IMR-90 (cell line): Measurements from ENCODE around the gene SORL1. TPM values are rescaled to one million over a fixed set of nuclear protein-coding genes. Genes with fewer than 3 reads are reported as not detected.

Experiments
- ATAC-seq: fragments of 200-7000 bp; cut with Tn5 transposase; 2 replicates; pipeline ENCODE4 v1.9.1; 2020; ENCODE audit warnings: low read depth, mild to moderate bottlenecking, moderate library complexity
- BruUV-seq: library from RNA; stranded (reverse); fragments of 400-500 nt; replicated peaks from 2 replicates; lab custom pipeline; 2021; lab: Mats Ljungman, UMichigan
- CTCF ChIA-PET: fragments of 300-600 bp; formaldehyde crosslinking; extraction: SDS; loops from one replicate; lab custom pipeline; 2021; ENCODE audit warnings: antibody characterized with exemption; lab: Yijun Ruan, JAX
- POLR2A ChIA-PET: fragments of 300-600 bp; sonication (Branson Sonifier 250); formaldehyde crosslinking; loops from one replicate; lab custom pipeline; 2022; ENCODE audit warnings: antibody characterized with exemption; ENCODE audit not compliant: unreplicated experiment; lab: Charles Lee
- DNase-seq: peaks from one replicate; pipeline ENCODE4 v3.0.0; 2013
- H2AFZ ChIP-seq: replicated peaks from 2 replicates; pipeline ENCODE3; 2013; ENCODE audit warnings: low read length, mild to moderate bottlenecking; ENCODE audit not compliant: poor library complexity
- H2AK5ac ChIP-seq: 2 replicates; pipeline ENCODE4 v1.6.1; 2013; ENCODE audit warnings: low read depth, low read length, inconsistent platforms
- H2AK9ac ChIP-seq: replicated peaks from 2 replicates; pipeline ENCODE3; 2013; ENCODE audit warnings: mild to moderate bottlenecking, low read depth, low read length, moderate library complexity; ENCODE audit not compliant: poor library complexity
- H2BK120ac ChIP-seq: 2 replicates; pipeline ENCODE4 v1.6.1; 2013; ENCODE audit warnings: low read depth, low read length, inconsistent platforms
- H2BK15ac ChIP-seq: 3 replicates; pipeline ENCODE4 v1.6.1; 2013; ENCODE audit warnings: low read depth, low read length, inconsistent platforms
- H2BK20ac ChIP-seq: 2 replicates; pipeline ENCODE4 v1.6.1; 2013; ENCODE audit warnings: low read depth, mild to moderate bottlenecking, inconsistent platforms, low read length, moderate library complexity
- H2BK5ac ChIP-seq: 2 replicates; pipeline ENCODE4 v1.6.1; 2013; ENCODE audit warnings: mild to moderate bottlenecking, low read depth, low read length, inconsistent platforms; ENCODE audit not compliant: poor library complexity, severe bottlenecking
- H3K14ac ChIP-seq: replicated peaks from 2 replicates; pipeline ENCODE4 v1.6.1; 2013; ENCODE audit warnings: low read depth, low read length, inconsistent platforms
- H3K18ac ChIP-seq: 2 replicates; pipeline ENCODE4 v1.6.1; 2013; ENCODE audit warnings: low read depth, low read length, control low read depth
- H3K23ac ChIP-seq: 2 replicates; pipeline ENCODE4 v1.6.1; 2013; ENCODE audit warnings: low read depth, low read length, inconsistent platforms
- H3K27ac ChIP-seq: 2 replicates; pipeline ENCODE4 v1.5.1; 2013; ENCODE audit warnings: mild to moderate bottlenecking, control low read depth, low read length; ENCODE audit not compliant: insufficient read depth
- H3K27me3 ChIP-seq: 2 replicates; pipeline ENCODE4 v1.6.1; 2013; ENCODE audit warnings: low read length; ENCODE audit not compliant: control insufficient read depth, insufficient read depth
- H3K36me3 ChIP-seq: 2 replicates; pipeline ENCODE4 v1.6.1; 2013; ENCODE audit warnings: low read length, mixed read lengths; ENCODE audit not compliant: control insufficient read depth, insufficient read depth
- H3K4ac ChIP-seq: 2 replicates; pipeline ENCODE4 v1.6.1; 2013; ENCODE audit warnings: low read depth, low read length, inconsistent platforms
- H3K4me1 ChIP-seq: 2 replicates; pipeline ENCODE4 v1.6.1; 2013; ENCODE audit warnings: low read length, mixed read lengths; ENCODE audit not compliant: control insufficient read depth, insufficient read depth
- H3K4me2 ChIP-seq: 2 replicates; pipeline ENCODE4 v1.6.1; 2013; ENCODE audit warnings: low read depth, mild to moderate bottlenecking, control low read depth, low read length, moderate library complexity
- H3K4me3 ChIP-seq: 2 replicates; pipeline ENCODE4 v1.5.1; 2013; ENCODE audit warnings: low read depth, mild to moderate bottlenecking, control low read depth, low read length, moderate library complexity; ENCODE audit not compliant: insufficient read depth
- H3K56ac ChIP-seq: 2 replicates; pipeline ENCODE4 v1.6.1; 2013; ENCODE audit warnings: low read length, inconsistent platforms; ENCODE audit not compliant: insufficient read depth; ENCODE audit errors: extremely low read depth
- H3K79me1 ChIP-seq, 2 experiments: 2 replicates each; pipeline ENCODE4 v1.6.1; 2013; ENCODE audit warnings: low read length in 2 of 2, inconsistent platforms in 1 of 2, low read depth in 1 of 2
- H3K9ac ChIP-seq: 2 replicates; pipeline ENCODE4 v1.6.1; 2013; ENCODE audit warnings: low read depth, low read length, control low read depth
- H3K9me1 ChIP-seq: 2 replicates; pipeline ENCODE4 v1.6.1; 2013; ENCODE audit warnings: low read length, inconsistent platforms; ENCODE audit not compliant: insufficient read depth
- H3K9me3 ChIP-seq: 2 replicates; pipeline ENCODE4 v1.6.1; 2013; ENCODE audit warnings: low read length; ENCODE audit not compliant: control insufficient read depth, insufficient read depth
- H4K20me1 ChIP-seq: 2 replicates; pipeline ENCODE4 v1.6.1; 2013; ENCODE audit warnings: low read length, inconsistent platforms; ENCODE audit not compliant: insufficient read depth
- H4K5ac ChIP-seq: 2 replicates; pipeline ENCODE4 v1.6.1; 2013; ENCODE audit warnings: mild to moderate bottlenecking, low read depth, low read length, control low read depth
- H4K8ac ChIP-seq, 2 experiments: 2 replicates each; pipeline ENCODE4 v1.6.1; 2013; ENCODE audit warnings: low read depth in 2 of 2, low read length in 2 of 2, control low read depth in 1 of 2, inconsistent platforms in 1 of 2
- H4K91ac ChIP-seq: 2 replicates; pipeline ENCODE4 v1.6.1; 2013; ENCODE audit warnings: low read depth, low read length, inconsistent platforms; ENCODE audit not compliant: insufficient read depth
- BHLHE40 ChIP-seq: fragments of 150-350 bp; IDR thresholded peaks from 2 replicates; pipeline ENCODE4 v1.6.1; 2016; ENCODE audit warnings: mild to moderate bottlenecking, low read depth, low read length
- CEBPB ChIP-seq: IDR thresholded peaks from 2 replicates; pipeline ENCODE4 v1.6.1; 2012; ENCODE audit warnings: low read depth, low read length, improper control_type of control experiment
- CHD1 ChIP-seq: IDR thresholded peaks from 2 replicates; pipeline ENCODE4 v1.6.1; 2012; ENCODE audit warnings: low read depth, low read length, improper control_type of control experiment
- FOS ChIP-seq: fragments of 150-350 bp; IDR thresholded peaks from 2 replicates; pipeline ENCODE4 v1.6.1; 2016; ENCODE audit warnings: low read depth, low read length
- MAFK ChIP-seq: IDR thresholded peaks from 2 replicates; pipeline ENCODE4 v1.6.1; 2012; ENCODE audit warnings: low read depth, low read length, improper control_type of control experiment
- MAZ ChIP-seq: IDR thresholded peaks from 2 replicates; pipeline ENCODE4 v1.6.1; 2012; ENCODE audit warnings: low read depth, mild to moderate bottlenecking, low read length, improper control_type of control experiment, moderate library complexity, borderline replicate concordance
- MXI1 ChIP-seq: IDR thresholded peaks from 2 replicates; pipeline ENCODE4 v1.6.1; 2012; ENCODE audit warnings: low read depth, mild to moderate bottlenecking, low read length, moderate library complexity, borderline replicate concordance
- NFE2L2 ChIP-seq: fragments of 150-350 bp; IDR thresholded peaks from 2 replicates; pipeline ENCODE4 v1.6.1; 2016; ENCODE audit warnings: low read depth, mild to moderate bottlenecking, low read length
- POLR2A ChIP-seq: IDR thresholded peaks from 2 replicates; pipeline ENCODE4 v1.6.1; 2012; ENCODE audit warnings: mild to moderate bottlenecking, low read depth, low read length
- RAD21 ChIP-seq: IDR thresholded peaks from 2 replicates; pipeline ENCODE4 v1.6.1; 2012; ENCODE audit warnings: low read length, improper control_type of control experiment
- RCOR1 ChIP-seq: IDR thresholded peaks from 2 replicates; pipeline ENCODE4 v1.6.1; 2012; ENCODE audit warnings: mild to moderate bottlenecking, low read length, improper control_type of control experiment; ENCODE audit not compliant: insufficient replicate concordance
- RFX5 ChIP-seq: IDR thresholded peaks from 2 replicates; pipeline ENCODE4 v1.8.0; 2012; ENCODE audit warnings: low read depth, mild to moderate bottlenecking, low read length, moderate library complexity
- SMC3 ChIP-seq: fragments of 150-350 bp; IDR thresholded peaks from 2 replicates; pipeline ENCODE4 v1.6.1; 2016; ENCODE audit warnings: low read depth, mild to moderate bottlenecking, antibody characterized with exemption, low read length, moderate library complexity
- WGBS, 2 experiments: methylation state at CpG; one replicate each; pipeline versions ENCODE4 v1.1.5 to v1.1.7; 2013; ENCODE audit warnings: missing lambda C conversion rate in 2 of 2; ENCODE audit not compliant: insufficient read length in 1 of 2; ENCODE audit errors: extremely low coverage in 2 of 2; 5-methylcytosine and 5-hydroxymethylcytosine counted together
- dilution Hi-C: fragments of 300-500 bp; cut with HindIII; formaldehyde crosslinking; loops from one replicate; pipeline ENCODE4 v1.14.3; 2018; ENCODE audit warnings: low sequenced_read_pairs; ENCODE audit not compliant: unreplicated experiment
- in situ Hi-C: fragments of 300-500 bp; cut with MboI; formaldehyde crosslinking; loops from 3 replicates; pipeline ENCODE4 v1.14.3; 2019; ENCODE audit warnings: low sequenced_read_pairs, inconsistent platforms, mixed read lengths
- intact Hi-C: fragments of 100-400 bp; cut with micrococcal nuclease; formaldehyde crosslinking; loops from 2 replicates; pipeline ENCODE4 v1.10.0; 2022
- polyA plus RNA-seq, 3 experiments: library from polyadenylated mRNA; depleted of rRNA; stranded (reverse); fragments of >200 nt; gene quantifications; 2 replicates each; pipeline ENCODE4 v1.2.3, GENCODE V29; 2012; ENCODE audit warnings: low replicate concordance in 1 of 3
- total RNA-seq: library from RNA; depleted of rRNA; stranded (reverse); fragments of >200 nt; gene quantifications from 2 replicates; pipeline ENCODE4 v1.2.3, GENCODE V29; 2012
- TF ChIP-seq, protein P1 (sequence below): fragments of 150-350 bp; IDR thresholded peaks from 2 replicates; pipeline ENCODE4 v1.6.1; 2017; ENCODE audit warnings: mild to moderate bottlenecking, antibody characterized with exemption, low read length, low read depth
- TF ChIP-seq, protein P2 (sequence below): fragments of 150-350 bp; IDR thresholded peaks from 2 replicates; pipeline ENCODE4 v1.6.1; 2016; ENCODE audit warnings: low read depth, mild to moderate bottlenecking, low read length, moderate library complexity, borderline replicate concordance
- TF ChIP-seq, protein P3 (sequence below): conservative IDR thresholded peaks from 2 replicates; pipeline ENCODE4 v1.5.1; 2012; ENCODE audit warnings: mild to moderate bottlenecking, low read depth, low read length, improper control_type of control experiment

The SORL1 gene
- total and polyA plus RNA-seq, 2 of the 4 experiments (the other 2 are of a cell fraction) = 1.0 to 2.0 TPM

DNA sequence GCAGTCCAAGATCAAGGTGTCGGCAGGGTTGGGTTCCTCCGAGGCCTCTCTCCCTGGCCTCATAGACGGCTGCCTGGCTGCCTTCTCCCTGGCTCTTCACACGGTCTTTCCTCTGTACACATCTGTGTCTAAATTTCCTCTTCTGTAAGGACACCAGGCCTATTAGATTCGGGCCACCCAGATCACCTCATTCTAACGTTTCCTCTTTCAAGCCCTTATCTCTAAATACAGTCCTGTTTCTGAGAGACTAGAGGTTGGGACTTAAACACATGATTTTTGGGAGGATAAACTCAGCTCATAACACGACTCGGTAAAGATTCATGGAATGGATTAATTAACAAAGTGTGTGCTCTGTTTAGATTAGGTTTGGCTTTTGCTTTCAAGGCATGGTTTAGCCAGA is 136.6 kb downstream of the SORL1 start:
- ChIA-PET CTCF (no interaction called here), POLR2A (no interaction called here)
- no peak overlapping the region for H3K27ac ChIP-seq
- ATAC-seq = no peak
- H3K18ac ChIP-seq = no peak overlapping the region
- WGBS, 2 experiments = 74% methylated on average over 4 of the region's 8 CpGs; no CpG with 5 or more reads in 1 of the 2 experiments
- H4K8ac ChIP-seq = no peak overlapping the region
- intact Hi-C loops = no loop called here
- H2BK20ac ChIP-seq = no peak overlapping the region
- peaks cover 4% of the 10 kb centered on the region for H3K9me1 ChIP-seq
- no peak overlapping the region for H2AK5ac ChIP-seq
- BruUV-seq = no TSS peak
- no peaks in the 10 kb centered on the region for H4K20me1 ChIP-seq
- no peak overlapping the region for H2BK15ac ChIP-seq
- no peak overlapping the region for H3K9ac ChIP-seq
- TF ChIP-seq NFE2L2 (no peak), BHLHE40 (no peak), MAFK (no peak), CHD1 (no peak), MAZ (no peak), SMC3 (no peak), RFX5 (no peak), MXI1 (no peak), POLR2A (no peak), FOS (no peak), CEBPB (no peak), RCOR1 (no peak), RAD21 (no peak)
- TF ChIP-seq, protein P1, sequence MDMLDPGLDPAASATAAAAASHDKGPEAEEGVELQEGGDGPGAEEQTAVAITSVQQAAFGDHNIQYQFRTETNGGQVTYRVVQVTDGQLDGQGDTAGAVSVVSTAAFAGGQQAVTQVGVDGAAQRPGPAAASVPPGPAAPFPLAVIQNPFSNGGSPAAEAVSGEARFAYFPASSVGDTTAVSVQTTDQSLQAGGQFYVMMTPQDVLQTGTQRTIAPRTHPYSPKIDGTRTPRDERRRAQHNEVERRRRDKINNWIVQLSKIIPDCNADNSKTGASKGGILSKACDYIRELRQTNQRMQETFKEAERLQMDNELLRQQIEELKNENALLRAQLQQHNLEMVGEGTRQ = no peak
- TF ChIP-seq, protein P2, sequence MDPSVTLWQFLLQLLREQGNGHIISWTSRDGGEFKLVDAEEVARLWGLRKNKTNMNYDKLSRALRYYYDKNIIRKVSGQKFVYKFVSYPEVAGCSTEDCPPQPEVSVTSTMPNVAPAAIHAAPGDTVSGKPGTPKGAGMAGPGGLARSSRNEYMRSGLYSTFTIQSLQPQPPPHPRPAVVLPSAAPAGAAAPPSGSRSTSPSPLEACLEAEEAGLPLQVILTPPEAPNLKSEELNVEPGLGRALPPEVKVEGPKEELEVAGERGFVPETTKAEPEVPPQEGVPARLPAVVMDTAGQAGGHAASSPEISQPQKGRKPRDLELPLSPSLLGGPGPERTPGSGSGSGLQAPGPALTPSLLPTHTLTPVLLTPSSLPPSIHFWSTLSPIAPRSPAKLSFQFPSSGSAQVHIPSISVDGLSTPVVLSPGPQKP = no peak
- TF ChIP-seq, protein P3, sequence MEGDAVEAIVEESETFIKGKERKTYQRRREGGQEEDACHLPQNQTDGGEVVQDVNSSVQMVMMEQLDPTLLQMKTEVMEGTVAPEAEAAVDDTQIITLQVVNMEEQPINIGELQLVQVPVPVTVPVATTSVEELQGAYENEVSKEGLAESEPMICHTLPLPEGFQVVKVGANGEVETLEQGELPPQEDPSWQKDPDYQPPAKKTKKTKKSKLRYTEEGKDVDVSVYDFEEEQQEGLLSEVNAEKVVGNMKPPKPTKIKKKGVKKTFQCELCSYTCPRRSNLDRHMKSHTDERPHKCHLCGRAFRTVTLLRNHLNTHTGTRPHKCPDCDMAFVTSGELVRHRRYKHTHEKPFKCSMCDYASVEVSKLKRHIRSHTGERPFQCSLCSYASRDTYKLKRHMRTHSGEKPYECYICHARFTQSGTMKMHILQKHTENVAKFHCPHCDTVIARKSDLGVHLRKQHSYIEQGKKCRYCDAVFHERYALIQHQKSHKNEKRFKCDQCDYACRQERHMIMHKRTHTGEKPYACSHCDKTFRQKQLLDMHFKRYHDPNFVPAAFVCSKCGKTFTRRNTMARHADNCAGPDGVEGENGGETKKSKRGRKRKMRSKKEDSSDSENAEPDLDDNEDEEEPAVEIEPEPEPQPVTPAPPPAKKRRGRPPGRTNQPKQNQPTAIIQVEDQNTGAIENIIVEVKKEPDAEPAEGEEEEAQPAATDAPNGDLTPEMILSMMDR = no peak
- H3K27me3 ChIP-seq = no peaks in the 10 kb centered on the region
- H3K79me1 ChIP-seq = peaks cover 0 to 4% of the 10 kb centered on the region in 2 experiments; a peak in 1 of 4 replicates
- no peaks in the 10 kb centered on the region for H3K36me3 ChIP-seq
- no peak overlapping the region for H2AK9ac ChIP-seq
- H2BK5ac ChIP-seq = no peak overlapping the region
- H3K9me3 ChIP-seq = no peaks in the 10 kb centered on the region
- no peak overlapping the region for H3K4me3 ChIP-seq
- H2AFZ ChIP-seq = no peak overlapping the region
- H3K4me2 ChIP-seq = no peak overlapping the region
- no peak overlapping the region for H2BK120ac ChIP-seq
- H3K4me1 ChIP-seq = peaks cover 4% of the 10 kb centered on the region; the same call in 1 of the 2 replicates
- H3K14ac ChIP-seq = no peak overlapping the region
- no peak overlapping the region for H3K4ac ChIP-seq
- no peak overlapping the region for H3K56ac ChIP-seq
- H4K91ac ChIP-seq = no peak overlapping the region
- DNase-seq = no peak
- in situ Hi-C loops = no loop called here
- dilution Hi-C loops = no loop called here
- no peak overlapping the region for H3K23ac ChIP-seq
- H4K5ac ChIP-seq = no peak overlapping the region
